Panc1 (cell line): ENCODE measurements around the gene ZNF18. TPM values are rescaled to one million over a fixed set of nuclear protein-coding genes. Genes with fewer than 3 reads are reported as not detected.

Source experiments
- ATAC-seq: fragments of 200-7000 bp; cut with Tn5 transposase; 2 replicates; pipeline ENCODE4 v1.9.1; 2020; ENCODE audit warnings: mild to moderate bottlenecking, moderate library complexity
- BruUV-seq: library from RNA; stranded (reverse); fragments of 400-500 nt; replicated peaks from 2 replicates; lab custom pipeline; 2021; lab: Mats Ljungman, UMichigan
- CTCF ChIA-PET: fragments of 300-600 bp; sonication (Branson Sonifier 250); formaldehyde crosslinking; loops from one replicate; lab custom pipeline; 2022; ENCODE audit warnings: antibody characterized with exemption; lab: Charles Lee
- POLR2A ChIA-PET: fragments of 300-600 bp; sonication (Branson Sonifier 250); formaldehyde crosslinking; loops from one replicate; lab custom pipeline; 2022; ENCODE audit warnings: antibody characterized with exemption; lab: Charles Lee
- DNase-seq: peaks from one replicate; pipeline ENCODE4 v3.0.0-alpha.2; 2010; ENCODE audit warnings: low read depth, low spot score
- H3K27ac ChIP-seq: 2 replicates; pipeline ENCODE4 v1.5.1; 2011; ENCODE audit warnings: mild to moderate bottlenecking, low read length, inconsistent platforms
- H3K27me3 ChIP-seq: fragments of 200-500 bp; sonication (Bioruptor generic); 2 replicates; pipeline ENCODE4 v1.6.0; 2014; ENCODE audit warnings: low read length, inconsistent platforms; ENCODE audit not compliant: control insufficient read depth, insufficient read depth
- H3K36me3 ChIP-seq: fragments of 200-500 bp; sonication (Bioruptor generic); 2 replicates; pipeline ENCODE4 v1.5.1; 2014; ENCODE audit warnings: inconsistent platforms, mild to moderate bottlenecking, low read length, moderate library complexity; ENCODE audit not compliant: control insufficient read depth, insufficient read depth
- H3K4me1 ChIP-seq: 2 replicates; pipeline ENCODE4 v1.5.1; 2011; ENCODE audit warnings: inconsistent platforms, mild to moderate bottlenecking, low read length, moderate library complexity; ENCODE audit not compliant: control insufficient read depth, insufficient read depth
- H3K4me3 ChIP-seq, 2 experiments: 2 replicates each; pipeline ENCODE4 v1.5.1; 2011 to 2012; ENCODE audit warnings: low read depth in 2 of 2, low read length in 2 of 2, mild to moderate bottlenecking in 2 of 2, inconsistent platforms in 1 of 2, moderate library complexity in 1 of 2
- H3K9me3 ChIP-seq: fragments of 200-500 bp; sonication (Bioruptor generic); 2 replicates; pipeline ENCODE4 v1.5.1; 2014; ENCODE audit warnings: low read depth, mild to moderate bottlenecking, inconsistent platforms, low read length, moderate library complexity; ENCODE audit not compliant: control insufficient read depth, insufficient read depth
- CTCF ChIP-seq: fragments of 450-650 bp; IDR thresholded peaks from 2 replicates; pipeline ENCODE4 v1.5.1; 2017; ENCODE audit warnings: mild to moderate bottlenecking
- POLR2AphosphoS5 ChIP-seq: IDR thresholded peaks from 2 replicates; pipeline ENCODE4 v1.6.1; 2012; ENCODE audit warnings: mild to moderate bottlenecking, low read depth, low read length, moderate library complexity
- REST ChIP-seq, 2 experiments: IDR thresholded peaks; 2 replicates each; pipeline ENCODE4 v1.6.1; 2011 to 2012; ENCODE audit warnings: low read depth in 2 of 2, control low read depth in 1 of 2, low read length in 1 of 2, mild to moderate bottlenecking in 1 of 2, moderate library complexity in 1 of 2; ENCODE audit not compliant: insufficient read depth in 1 of 2
- SIN3A ChIP-seq: IDR thresholded peaks from 2 replicates; pipeline ENCODE4 v1.6.1; 2012; ENCODE audit warnings: low read depth, mild to moderate bottlenecking, low read length, moderate library complexity, borderline replicate concordance; ENCODE audit not compliant: insufficient read depth
- TCF7L2 ChIP-seq: IDR thresholded peaks from 2 replicates; pipeline ENCODE4 v1.6.1; 2011; ENCODE audit warnings: mild to moderate bottlenecking, low read depth, low read length, inconsistent platforms
- in situ Hi-C: cut with HindIII; loops from 2 replicates; pipeline ENCODE4 v1.10.0; 2016; ENCODE audit warnings: low sequenced_read_pairs, low pct_unique_long_range_greater_than_20kb
- intact Hi-C: fragments of 100-400 bp; cut with micrococcal nuclease; formaldehyde crosslinking; loops from one replicate; pipeline ENCODE4 v1.10.0; 2022; ENCODE audit not compliant: unreplicated experiment
- total RNA-seq: library from RNA; stranded (reverse); gene quantifications from one replicate; pipeline ENCODE4 v1.2.1, GENCODE V29; 2021; ENCODE audit not compliant: unreplicated experiment

The ZNF18 gene
- total RNA-seq, 1 experiment from 2014 or later = 7.4 TPM

GRCh38 chr17:11990363-11990983, 6.8 kb downstream of the ZNF18 start:
- POLR2A ChIA-PET = no interaction called here
- Histone ChIP-seq H3K27me3 (no peaks in the 10 kb centered on the region), H3K9me3 (no peaks in the 10 kb centered on the region), H3K27ac (no peak overlapping the region), H3K36me3 (no peaks in the 10 kb centered on the region), H3K4me3 (no peak overlapping the region), H3K4me1 (no peaks in the 10 kb centered on the region)
- TF ChIP-seq REST (IDR thresholded peaks at IDR 0.05; ENCODE audit: insufficient read depth in 1 of 2, low read depth in 2 of 2, low read length in 1 of 2) (no peak), SIN3A (no peak), POLR2AphosphoS5 (no peak), CTCF (no peak), TCF7L2 (no peak)
- no peak for ATAC-seq
- DNase-seq = no peak
- intact Hi-C loops (no loop called here), in situ Hi-C loops (no loop called here)
- CTCF ChIA-PET = interaction anchor here (0.7 kb wide), 1 partner anchor 51 kb away, joined by 3 read pairs; no protein-coding TSS in a partner anchor
- no TSS peak for BruUV-seq

- no peak overlapping the region for H3K4me3 ChIP-seq
- no peaks in the 10 kb centered on the region; the same call in 1 of the 2 replicates for H3K36me3 ChIP-seq
- ATAC-seq (0 out of 2 replicates have a peak, but pooled peaks have one; percentile 62), DNase-seq (peak; percentile 17)
- ChIA-PET CTCF (no interaction called here), POLR2A (interaction anchor here (1.1 kb wide), 1 partner anchor 10 kb away, joined by 4 read pairs; the partner anchor contains the start of gene ZNF18)
- intact Hi-C loops (no loop called here), in situ Hi-C loops (no loop called here)
- H3K4me1 ChIP-seq = no peaks in the 10 kb centered on the region
- no peak overlapping the region for H3K27ac ChIP-seq
- TF ChIP-seq TCF7L2 = no peak
- peak; percentile 62 for TF ChIP-seq CTCF
- TF ChIP-seq REST (IDR thresholded peaks at IDR 0.05; ENCODE audit: insufficient read depth in 1 of 2, low read depth in 2 of 2, low read length in 1 of 2) = no peak
- no peak for TF ChIP-seq SIN3A
- no peak for TF ChIP-seq POLR2AphosphoS5
- H3K27me3 ChIP-seq = no peaks in the 10 kb centered on the region
- no TSS peak for BruUV-seq
- H3K9me3 ChIP-seq = no peaks in the 10 kb centered on the region
These were observed 10.3 kb downstream of the ZNF18 start for GRCh38 chr17:11986942-11987329.
